Central memory CD8-positive, alpha-beta T cell (primary cell): ENCODE results near the gene TSPAN11.

Source experiments
- ATAC-seq: fragments of 150-1000 bp; cut with Tn5 transposase; replicated peaks from 2 replicates; pipeline ENCODE4 v1.10.0; 2022; ENCODE audit warnings: mild to moderate bottlenecking, moderate FRiP score, moderate number of reproducible peaks; ENCODE audit not compliant: poor library complexity, severe bottlenecking; ENCODE audit errors: extremely low read depth
- DNase-seq, 2 donors: peaks; one replicate each; pipeline ENCODE4 v3.0.0; 2021; ENCODE audit warnings: low spot score in 2 of 2
- H3K27ac Mint-ChIP-seq: one replicate; pipeline ENCODE4 v1.8.0; 2022; ENCODE audit warnings: low read depth, mild to moderate bottlenecking, moderate library complexity, mixed read lengths
- H3K27me3 Mint-ChIP-seq: one replicate; pipeline ENCODE4 v1.8.0; 2022; ENCODE audit warnings: mixed read lengths
- H3K36me3 Mint-ChIP-seq: one replicate; pipeline ENCODE4 v1.8.0; 2022; ENCODE audit warnings: mild to moderate bottlenecking, moderate library complexity, mixed read lengths; ENCODE audit not compliant: insufficient read depth
- H3K4me1 Mint-ChIP-seq: one replicate; pipeline ENCODE4 v1.8.0; 2022; ENCODE audit warnings: mixed read lengths
- H3K4me3 Mint-ChIP-seq: one replicate; pipeline ENCODE4 v1.8.0; 2022; ENCODE audit warnings: mild to moderate bottlenecking, moderate library complexity, mixed read lengths
- H3K9me3 Mint-ChIP-seq: one replicate; pipeline ENCODE4 v1.8.0; 2022; ENCODE audit warnings: mixed read lengths

Gene TSPAN11

GRCh38 chr12:30925607-30926242 lies 823 bp upstream of the TSPAN11 start:
- no peak overlapping the region for H3K4me3 Mint-ChIP-seq
- no peaks in the 10 kb centered on the region for H3K4me1 Mint-ChIP-seq
- no peak for ATAC-seq
- H3K27ac Mint-ChIP-seq = no peak overlapping the region
- no peaks in the 10 kb centered on the region for H3K9me3 Mint-ChIP-seq
- peaks cover 74% of the 10 kb centered on the region for H3K27me3 Mint-ChIP-seq
- DNase-seq = no peak
- H3K36me3 Mint-ChIP-seq = no peaks in the 10 kb centered on the region

- Mint-ChIP-seq H3K36me3 (no peaks in the 10 kb centered on the region), H3K27ac (no peak overlapping the region), H3K4me3 (no peak overlapping the region), H3K4me1 (no peaks in the 10 kb centered on the region), H3K27me3 (peaks cover 74% of the 10 kb centered on the region), H3K9me3 (no peaks in the 10 kb centered on the region)
- ATAC-seq = no peak
- DNase-seq = no peak
Observed at GRCh38 chr12:30927222-30927611, 669 bp downstream of the TSPAN11 start.

- ATAC-seq (no peak), DNase-seq (no peak)
- Mint-ChIP-seq H3K4me3 (no peak overlapping the region), H3K27ac (no peak overlapping the region), H3K4me1 (no peaks in the 10 kb centered on the region), H3K27me3 (peaks cover 70% of the 10 kb centered on the region), H3K36me3 (no peaks in the 10 kb centered on the region), H3K9me3 (no peaks in the 10 kb centered on the region)
Observed at GRCh38 chr12:30928356-30929244, 2.1 kb downstream of the TSPAN11 start.

GRCh38 chr12:30930238-30930637 lies 3.7 kb downstream of the TSPAN11 start:
- Mint-ChIP-seq H3K27me3 (peaks cover 57% of the 10 kb centered on the region), H3K4me3 (no peak overlapping the region), H3K36me3 (no peaks in the 10 kb centered on the region), H3K27ac (no peak overlapping the region), H3K9me3 (no peaks in the 10 kb centered on the region), H3K4me1 (no peaks in the 10 kb centered on the region)
- no peak for DNase-seq
- no peak for ATAC-seq

- DNase-seq = no peak
- Mint-ChIP-seq H3K4me1 (no peaks in the 10 kb centered on the region), H3K27ac (no peak overlapping the region), H3K9me3 (no peaks in the 10 kb centered on the region), H3K4me3 (no peak overlapping the region), H3K27me3 (peaks cover 53% of the 10 kb centered on the region), H3K36me3 (no peaks in the 10 kb centered on the region)
- ATAC-seq = no peak
Observed at GRCh38 chr12:30930641-30931040, 4.1 kb downstream of the TSPAN11 start.

GRCh38 chr12:30932881-30933280 lies 6.3 kb downstream of the TSPAN11 start:
- Mint-ChIP-seq H3K9me3 (no peaks in the 10 kb centered on the region), H3K4me1 (no peaks in the 10 kb centered on the region)
- DNase-seq = no peak

GRCh38 chr12:30934811-30935210 lies 8.3 kb downstream of the TSPAN11 start:
- Mint-ChIP-seq H3K4me1 (no peaks in the 10 kb centered on the region), H3K27ac (no peak overlapping the region), H3K36me3 (no peaks in the 10 kb centered on the region), H3K4me3 (no peak overlapping the region), H3K9me3 (no peaks in the 10 kb centered on the region), H3K27me3 (peaks cover 16% of the 10 kb centered on the region)
- no peak for DNase-seq
- ATAC-seq = no peak

More at GRCh38 chr12:30932881-30933280, 6.3 kb downstream of the TSPAN11 start:
- no peak for ATAC-seq
- Mint-ChIP-seq H3K27me3 (peaks cover 35% of the 10 kb centered on the region), H3K4me3 (no peak overlapping the region), H3K36me3 (no peaks in the 10 kb centered on the region), H3K27ac (no peak overlapping the region)

GRCh38 chr12:30936036-30936435 lies 9.5 kb downstream of the TSPAN11 start:
- Mint-ChIP-seq H3K27me3 (peaks cover 10% of the 10 kb centered on the region), H3K9me3 (no peaks in the 10 kb centered on the region), H3K4me3 (no peak overlapping the region), H3K36me3 (no peaks in the 10 kb centered on the region), H3K4me1 (no peaks in the 10 kb centered on the region), H3K27ac (no peak overlapping the region)
- ATAC-seq = no peak
- DNase-seq = no peak

- Mint-ChIP-seq H3K4me3 (no peak overlapping the region), H3K4me1 (no peaks in the 10 kb centered on the region), H3K9me3 (no peaks in the 10 kb centered on the region), H3K27me3 (no peaks in the 10 kb centered on the region), H3K36me3 (no peaks in the 10 kb centered on the region), H3K27ac (no peak overlapping the region)
- ATAC-seq = no peak
- DNase-seq = no peak
Observed at GRCh38 chr12:30939234-30939633, 12.7 kb downstream of the TSPAN11 start.

- Mint-ChIP-seq H3K4me1 (no peaks in the 10 kb centered on the region), H3K9me3 (no peaks in the 10 kb centered on the region), H3K27me3 (no peaks in the 10 kb centered on the region), H3K27ac (no peak overlapping the region), H3K4me3 (no peak overlapping the region), H3K36me3 (no peaks in the 10 kb centered on the region)
- ATAC-seq (no peak), DNase-seq (no peak)
Observed at GRCh38 chr12:30942486-30942885, 15.9 kb downstream of the TSPAN11 start.

GRCh38 chr12:30942936-30943335 lies 16.4 kb downstream of the TSPAN11 start:
- H3K4me3 Mint-ChIP-seq = no peak overlapping the region
- H3K27me3 Mint-ChIP-seq = no peaks in the 10 kb centered on the region
- no peak for DNase-seq
- H3K4me1 Mint-ChIP-seq = no peaks in the 10 kb centered on the region
- no peak overlapping the region for H3K27ac Mint-ChIP-seq
- no peaks in the 10 kb centered on the region for H3K9me3 Mint-ChIP-seq
- H3K36me3 Mint-ChIP-seq = no peaks in the 10 kb centered on the region
- no peak for ATAC-seq

GRCh38 chr12:30945443-30946164 lies 19.1 kb downstream of the TSPAN11 start:
- H3K36me3 Mint-ChIP-seq = no peaks in the 10 kb centered on the region
- no peak for ATAC-seq
- no peaks in the 10 kb centered on the region for H3K4me1 Mint-ChIP-seq
- DNase-seq = no peak
- no peaks in the 10 kb centered on the region for H3K9me3 Mint-ChIP-seq
- H3K27me3 Mint-ChIP-seq = peaks cover 21% of the 10 kb centered on the region
- no peak overlapping the region for H3K4me3 Mint-ChIP-seq
- H3K27ac Mint-ChIP-seq = no peak overlapping the region
